ENCODE data around the gene IRF9. TPM values are rescaled to one million over a fixed set of nuclear protein-coding genes. Genes with fewer than 3 reads are reported as not detected.
A peak's percentile ranks its signal among the peaks of the same experiment; 100 is the strongest.

Gene IRF9
- total and polyA plus RNA-seq, 11 donors = 23.4 to 169 (median 29.8) TPM

GRCh38 chr14:24135834-24136683, 25.0 kb upstream of the IRF9 start, which contains the start of gene PSME1:
Gene PSME1, plus strand, starts transcription at chr14:24136194. Its CDS starts 69 bp downstream, at chr14:24136263.
- DNase-seq (peak; percentile 95 to 97 (median 96)), ATAC-seq (peak; percentile 83 to 94 (median 92))
- Histone ChIP-seq H3K27me3 (no peaks in the 10 kb centered on the region), H3K27ac (peak within 1 kb of the TSS; percentile 67 to 99 (median 94)), H3K4me1 (peaks cover 3 to 75% (median 44%) of the 10 kb centered on the region in 12 donors), H3K4me3 (peak within 1 kb of the TSS; percentile 64 to 100 (median 94)), H3K9me3 (no peaks in the 10 kb centered on the region), H3K36me3 (peaks cover 0 to 31% (median 27%) of the 10 kb centered on the region in 9 donors)
- peak in 1 of 2 donors; percentile 79 for TF ChIP-seq POLR2A (IDR thresholded peaks at IDR 0.05)
- TF ChIP-seq CTCF (IDR thresholded peaks at IDR 0.05) = peak in 3 of 12 donors; percentile 21 to 26 (median 22)
- 0 to 1% (median 0%) methylated on average over 1 to 75 of the region's 75 CpGs for WGBS, 4 donors
- intact Hi-C loops (cut with DNase I) = no loop called here

GRCh38 chr14:24136684-24137528, 24.2 kb upstream of the IRF9 start:
- Histone ChIP-seq H3K9me3 (no peaks in the 10 kb centered on the region), H3K4me3 (peak overlapping the region; percentile 64 to 100 (median 94)), H3K36me3 (peaks cover 0 to 31% (median 27%) of the 10 kb centered on the region in 9 donors), H3K27me3 (no peaks in the 10 kb centered on the region), H3K27ac (peak overlapping the region; percentile 67 to 99 (median 94)), H3K4me1 (peaks cover 3 to 68% (median 40%) of the 10 kb centered on the region in 12 donors)
- ATAC-seq (no peak), DNase-seq (no peak)
- TF ChIP-seq POLR2A (IDR thresholded peaks at IDR 0.05) = no peak
- TF ChIP-seq CTCF (IDR thresholded peaks at IDR 0.05) = no peak
- 37 to 44% (median 39%) methylated on average over 13 of the region's 13 CpGs for WGBS, 4 donors
- intact Hi-C loops (cut with DNase I) = no loop called here

- DNase-seq = no peak
- H3K4me3 ChIP-seq = peak overlapping the region in 3 of 12 donors; percentile 91 to 99 (median 97)
- 88 to 93% (median 90%) methylated on average over 8 of the region's 8 CpGs for WGBS, 4 donors
- intact Hi-C loops (cut with DNase I) = no loop called here
- H3K36me3 ChIP-seq = peaks cover 0 to 34% (median 27%) of the 10 kb centered on the region in 9 donors
- no peak for ATAC-seq
- peaks cover 3 to 66% (median 37%) of the 10 kb centered on the region in 12 donors for H3K4me1 ChIP-seq
- H3K9me3 ChIP-seq = no peaks in the 10 kb centered on the region
- H3K27ac ChIP-seq = peak overlapping the region in 5 of 12 donors; percentile 22 to 97 (median 95)
- H3K27me3 ChIP-seq = no peaks in the 10 kb centered on the region
- TF ChIP-seq POLR2A (IDR thresholded peaks at IDR 0.05) = no peak
- no peak for TF ChIP-seq CTCF (IDR thresholded peaks at IDR 0.05)
These were observed 23.3 kb upstream of the IRF9 start for GRCh38 chr14:24137529-24138395.
